GM19324 (cell line): ENCODE results near the gene MEX3A.
"Not testable (repeated sequence)": the region's sequence is repeated elsewhere in the genome, so short reads cannot be mapped to it uniquely, and the experiment has no call there.

Source experiments
- ATAC-seq: cut with Tn5 transposase; IDR thresholded peaks from one replicate; pipeline ENCODE4 v1.9.1; 2021; ENCODE audit warnings: mild to moderate bottlenecking, moderate library complexity; ENCODE audit not compliant: unreplicated experiment, low FRiP score

MEX3A gene

GRCh38 chr1:156080241-156080862 lies 1.9 kb downstream of the MEX3A start:
- no peak for ATAC-seq

- ATAC-seq, result no peak
These were observed 2.5 kb downstream of the MEX3A start for GRCh38 chr1:156079762-156080161.

- no peak for ATAC-seq
These were observed 3.5 kb downstream of the MEX3A start for GRCh38 chr1:156078728-156079127.

GRCh38 chr1:156077430-156077760 lies 4.9 kb downstream of the MEX3A start:
- ATAC-seq, result no peak

GRCh38 chr1:156076609-156077429 lies 5.4 kb downstream of the MEX3A start:
- ATAC-seq, result no peak

GRCh38 chr1:156075775-156076204 lies 6.5 kb downstream of the MEX3A start:
- no peak for ATAC-seq

GRCh38 chr1:156075162-156075561 lies 7.1 kb downstream of the MEX3A start:
- no peak for ATAC-seq

- no peak for ATAC-seq
These were observed 7.6 kb downstream of the MEX3A start for GRCh38 chr1:156074661-156075060.

GRCh38 chr1:156073740-156074139 lies 8.5 kb downstream of the MEX3A start:
- ATAC-seq, result no peak

GRCh38 chr1:156073110-156073687 lies 9.1 kb downstream of the MEX3A start:
- ATAC-seq, result no peak

- no peak for ATAC-seq
These were observed 10.0 kb downstream of the MEX3A start for GRCh38 chr1:156072251-156072650.

GRCh38 chr1:156071332-156071816 lies 10.9 kb downstream of the MEX3A start:
- ATAC-seq, result not testable (repeated sequence)

- ATAC-seq, result no peak
These were observed 11.7 kb downstream of the MEX3A start for GRCh38 chr1:156070548-156070947.

- ATAC-seq, result no peak
These were observed 12.5 kb downstream of the MEX3A start for GRCh38 chr1:156069490-156070455.

- ATAC-seq, result no peak
These were observed 15.0 kb downstream of the MEX3A start for GRCh38 chr1:156067262-156067661.

GRCh38 chr1:156065871-156066270 lies 16.4 kb downstream of the MEX3A start:
- no peak for ATAC-seq

GRCh38 chr1:156065212-156065611 lies 17.1 kb downstream of the MEX3A start:
- no peak for ATAC-seq

GRCh38 chr1:156064615-156065014 lies 17.6 kb downstream of the MEX3A start:
- ATAC-seq, result no peak

- ATAC-seq, result no peak
These were observed 18.3 kb downstream of the MEX3A start for GRCh38 chr1:156063997-156064285.

- no peak for ATAC-seq
These were observed 20.1 kb downstream of the MEX3A start for GRCh38 chr1:156062189-156062588.
